MG63 (cell line): ENCODE results near the gene MAPKBP1. TPM values are rescaled to one million over a fixed set of nuclear protein-coding genes. Genes with fewer than 3 reads are reported as not detected.

ENCODE experiments used
- DNase-seq: peaks from one replicate; pipeline ENCODE4 v3.0.0-alpha.2; 2020
- H3K27me3 ChIP-seq: fragments of 250-450 bp; sonication (Bioruptor Pico); 2 replicates; pipeline ENCODE4 v1.5.1; 2020; ENCODE audit warnings: mild to moderate bottlenecking, moderate library complexity
- H3K36me3 ChIP-seq: fragments of 250-450 bp; sonication (Bioruptor Pico); 2 replicates; pipeline ENCODE4 v1.5.1; 2020; ENCODE audit warnings: mild to moderate bottlenecking, moderate library complexity
- H3K4me3 ChIP-seq: fragments of 250-450 bp; sonication (Bioruptor Pico); 2 replicates; pipeline ENCODE4 v1.5.1; 2020; ENCODE audit warnings: mild to moderate bottlenecking, moderate library complexity
- H3K9me3 ChIP-seq: fragments of 250-450 bp; sonication (Bioruptor Pico); 2 replicates; pipeline ENCODE4 v1.5.1; 2020; ENCODE audit warnings: mild to moderate bottlenecking, moderate library complexity
- total RNA-seq: library from RNA; depleted of rRNA; stranded (reverse); fragments of >200 nt; shearing (Covaris generic); gene quantifications from 2 replicates; pipeline ENCODE4 v1.2.3, GENCODE V29; 2014; ENCODE audit warnings: low replicate concordance

MAPKBP1 gene
- total RNA-seq, 1 experiment from 2014 or later = 2.9 TPM

GRCh38 chr15:41777421-41777973 is 3.2 kb downstream of the MAPKBP1 start:
- H3K27me3 ChIP-seq = no peaks in the 10 kb centered on the region
- no peak overlapping the region for H3K4me3 ChIP-seq
- DNase-seq = no peak
- no peaks in the 10 kb centered on the region for H3K36me3 ChIP-seq
- H3K9me3 ChIP-seq = no peaks in the 10 kb centered on the region

GRCh38 chr15:41778521-41778920 is 4.2 kb downstream of the MAPKBP1 start:
- H3K4me3 ChIP-seq = no peak overlapping the region
- H3K36me3 ChIP-seq = no peaks in the 10 kb centered on the region; the same call in 1 of the 2 replicates
- no peaks in the 10 kb centered on the region for H3K9me3 ChIP-seq
- DNase-seq = no peak
- no peaks in the 10 kb centered on the region for H3K27me3 ChIP-seq

- peak; percentile 14 for DNase-seq
- Histone ChIP-seq H3K36me3 (no peaks in the 10 kb centered on the region; the same call in 1 of the 2 replicates), H3K27me3 (no peaks in the 10 kb centered on the region), H3K4me3 (no peak overlapping the region), H3K9me3 (no peaks in the 10 kb centered on the region)
Measured at GRCh38 chr15:41779662-41780157, 5.4 kb downstream of the MAPKBP1 start.

GRCh38 chr15:41780266-41780665 is 6.0 kb downstream of the MAPKBP1 start:
- H3K27me3 ChIP-seq = no peaks in the 10 kb centered on the region
- H3K9me3 ChIP-seq = no peaks in the 10 kb centered on the region
- no peak for DNase-seq
- H3K4me3 ChIP-seq = no peak overlapping the region
- H3K36me3 ChIP-seq = no peaks in the 10 kb centered on the region; the same call in 1 of the 2 replicates

GRCh38 chr15:41780727-41781126 is 6.4 kb downstream of the MAPKBP1 start:
- no peak for DNase-seq
- no peaks in the 10 kb centered on the region; the same call in 1 of the 2 replicates for H3K36me3 ChIP-seq
- no peaks in the 10 kb centered on the region for H3K27me3 ChIP-seq
- no peak overlapping the region for H3K4me3 ChIP-seq
- no peaks in the 10 kb centered on the region for H3K9me3 ChIP-seq

- Histone ChIP-seq H3K27me3 (no peaks in the 10 kb centered on the region), H3K4me3 (no peak overlapping the region), H3K9me3 (no peaks in the 10 kb centered on the region), H3K36me3 (no peaks in the 10 kb centered on the region; the same call in 1 of the 2 replicates)
- no peak for DNase-seq
Measured at GRCh38 chr15:41782371-41783282, 8.3 kb downstream of the MAPKBP1 start.

- Histone ChIP-seq H3K4me3 (no peak overlapping the region), H3K36me3 (no peaks in the 10 kb centered on the region; the same call in 1 of the 2 replicates), H3K27me3 (no peaks in the 10 kb centered on the region), H3K9me3 (no peaks in the 10 kb centered on the region)
- no peak for DNase-seq
Measured at GRCh38 chr15:41783296-41783695, 9.0 kb downstream of the MAPKBP1 start.

GRCh38 chr15:41788262-41788661 is 14.0 kb downstream of the MAPKBP1 start:
- Histone ChIP-seq H3K36me3 (no peaks in the 10 kb centered on the region; the same call in 1 of the 2 replicates), H3K9me3 (no peaks in the 10 kb centered on the region), H3K4me3 (no peak overlapping the region), H3K27me3 (no peaks in the 10 kb centered on the region)
- DNase-seq = no peak

GRCh38 chr15:41789236-41789635 is 15.0 kb downstream of the MAPKBP1 start:
- Histone ChIP-seq H3K27me3 (no peaks in the 10 kb centered on the region), H3K4me3 (no peak overlapping the region), H3K9me3 (no peaks in the 10 kb centered on the region), H3K36me3 (no peaks in the 10 kb centered on the region)
- DNase-seq = no peak

GRCh38 chr15:41789662-41790061 is 15.4 kb downstream of the MAPKBP1 start:
- Histone ChIP-seq H3K36me3 (no peaks in the 10 kb centered on the region), H3K4me3 (no peak overlapping the region), H3K9me3 (no peaks in the 10 kb centered on the region), H3K27me3 (no peaks in the 10 kb centered on the region)
- no peak for DNase-seq

GRCh38 chr15:41790169-41790568 is 15.9 kb downstream of the MAPKBP1 start:
- Histone ChIP-seq H3K4me3 (no peak overlapping the region), H3K36me3 (no peaks in the 10 kb centered on the region), H3K9me3 (no peaks in the 10 kb centered on the region), H3K27me3 (no peaks in the 10 kb centered on the region)
- no peak for DNase-seq

GRCh38 chr15:41790756-41791546 is 16.7 kb downstream of the MAPKBP1 start:
- no peaks in the 10 kb centered on the region for H3K27me3 ChIP-seq
- H3K9me3 ChIP-seq = no peaks in the 10 kb centered on the region
- no peak overlapping the region for H3K4me3 ChIP-seq
- peak; percentile 27 for DNase-seq
- no peaks in the 10 kb centered on the region for H3K36me3 ChIP-seq

GRCh38 chr15:41791547-41791937 is 17.3 kb downstream of the MAPKBP1 start:
- no peak for DNase-seq
- H3K9me3 ChIP-seq = no peaks in the 10 kb centered on the region
- no peak overlapping the region for H3K4me3 ChIP-seq
- no peaks in the 10 kb centered on the region for H3K36me3 ChIP-seq
- no peaks in the 10 kb centered on the region for H3K27me3 ChIP-seq

GRCh38 chr15:41792000-41792637 is 17.8 kb downstream of the MAPKBP1 start:
- Histone ChIP-seq H3K27me3 (no peaks in the 10 kb centered on the region), H3K9me3 (no peaks in the 10 kb centered on the region), H3K4me3 (no peak overlapping the region), H3K36me3 (no peaks in the 10 kb centered on the region)
- no peak for DNase-seq

GRCh38 chr15:41794081-41794480 is 19.8 kb downstream of the MAPKBP1 start:
- H3K9me3 ChIP-seq = no peaks in the 10 kb centered on the region
- no peak overlapping the region for H3K4me3 ChIP-seq
- no peak for DNase-seq
- H3K36me3 ChIP-seq = no peaks in the 10 kb centered on the region
- no peaks in the 10 kb centered on the region for H3K27me3 ChIP-seq

- Histone ChIP-seq H3K36me3 (peaks cover 2% of the 10 kb centered on the region; the same call in 1 of the 2 replicates), H3K9me3 (no peaks in the 10 kb centered on the region), H3K4me3 (no peak overlapping the region), H3K27me3 (no peaks in the 10 kb centered on the region)
- no peak for DNase-seq
Measured at GRCh38 chr15:41795996-41796856, 21.9 kb downstream of the MAPKBP1 start.
